AG09319 (cell line): ENCODE measurements around the gene DHRSX.
"Not testable (repeated sequence)": the region's sequence is repeated elsewhere in the genome, so short reads cannot be mapped to it uniquely, and the experiment has no call there.

Experiments used
- DNase-seq: peaks from one replicate; pipeline ENCODE4 v3.0.0-alpha.2; 2010; ENCODE audit warnings: low read depth; ENCODE audit errors: extremely low read depth
- TF ChIP-seq, protein P1 (sequence below): IDR thresholded peaks from 2 replicates; pipeline ENCODE4 v1.5.1; 2011; ENCODE audit warnings: low read depth, mild to moderate bottlenecking, inconsistent platforms, low read length, moderate library complexity

Gene DHRSX

DNA sequence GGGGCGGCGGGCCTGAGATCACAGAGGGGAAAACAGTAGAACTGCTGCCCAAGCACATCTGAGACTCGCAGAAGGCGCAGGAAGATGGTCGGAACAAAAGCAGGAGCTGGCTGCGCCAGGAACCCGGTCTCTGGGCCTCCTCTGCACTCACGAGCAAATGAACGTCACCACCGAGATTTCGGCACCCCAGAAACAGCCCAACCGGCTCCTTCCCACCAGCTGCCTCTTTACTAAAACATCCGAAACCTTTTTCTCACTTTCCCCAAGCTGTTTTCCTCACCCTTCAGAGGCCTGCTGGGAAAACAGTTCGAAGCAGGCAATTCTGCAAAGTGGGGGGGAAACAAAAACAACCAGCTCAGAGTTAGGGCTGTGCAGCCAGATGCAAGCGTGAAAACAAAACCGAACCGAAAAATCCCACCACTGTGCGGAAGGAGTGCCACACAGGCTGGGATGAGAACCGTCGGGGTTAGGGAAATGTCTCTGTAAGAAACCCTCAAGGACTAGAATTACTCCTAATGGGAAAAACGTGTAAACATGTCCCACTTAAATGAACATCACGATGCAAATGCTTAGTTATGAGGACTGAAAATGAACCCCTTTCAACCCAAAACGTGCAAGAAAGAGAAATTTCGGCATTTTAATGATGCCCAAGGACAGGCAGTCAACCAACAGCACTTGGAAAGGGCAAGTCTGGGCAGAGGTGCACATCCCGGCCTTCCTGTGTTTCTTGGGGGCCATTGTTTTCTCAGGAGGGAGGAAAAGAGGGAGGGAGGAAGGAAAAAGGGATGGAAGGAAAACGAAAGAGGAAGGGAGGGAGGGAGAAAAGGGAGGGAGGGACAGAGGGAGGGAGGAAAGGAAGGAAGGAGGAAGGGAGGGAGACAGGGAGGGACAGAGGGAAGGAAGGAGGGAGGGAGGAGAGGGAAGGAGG lies 15.8 kb downstream of the DHRSX start:
- TF ChIP-seq, protein P1, sequence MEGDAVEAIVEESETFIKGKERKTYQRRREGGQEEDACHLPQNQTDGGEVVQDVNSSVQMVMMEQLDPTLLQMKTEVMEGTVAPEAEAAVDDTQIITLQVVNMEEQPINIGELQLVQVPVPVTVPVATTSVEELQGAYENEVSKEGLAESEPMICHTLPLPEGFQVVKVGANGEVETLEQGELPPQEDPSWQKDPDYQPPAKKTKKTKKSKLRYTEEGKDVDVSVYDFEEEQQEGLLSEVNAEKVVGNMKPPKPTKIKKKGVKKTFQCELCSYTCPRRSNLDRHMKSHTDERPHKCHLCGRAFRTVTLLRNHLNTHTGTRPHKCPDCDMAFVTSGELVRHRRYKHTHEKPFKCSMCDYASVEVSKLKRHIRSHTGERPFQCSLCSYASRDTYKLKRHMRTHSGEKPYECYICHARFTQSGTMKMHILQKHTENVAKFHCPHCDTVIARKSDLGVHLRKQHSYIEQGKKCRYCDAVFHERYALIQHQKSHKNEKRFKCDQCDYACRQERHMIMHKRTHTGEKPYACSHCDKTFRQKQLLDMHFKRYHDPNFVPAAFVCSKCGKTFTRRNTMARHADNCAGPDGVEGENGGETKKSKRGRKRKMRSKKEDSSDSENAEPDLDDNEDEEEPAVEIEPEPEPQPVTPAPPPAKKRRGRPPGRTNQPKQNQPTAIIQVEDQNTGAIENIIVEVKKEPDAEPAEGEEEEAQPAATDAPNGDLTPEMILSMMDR = no peak
- DNase-seq = no peak

DNA sequence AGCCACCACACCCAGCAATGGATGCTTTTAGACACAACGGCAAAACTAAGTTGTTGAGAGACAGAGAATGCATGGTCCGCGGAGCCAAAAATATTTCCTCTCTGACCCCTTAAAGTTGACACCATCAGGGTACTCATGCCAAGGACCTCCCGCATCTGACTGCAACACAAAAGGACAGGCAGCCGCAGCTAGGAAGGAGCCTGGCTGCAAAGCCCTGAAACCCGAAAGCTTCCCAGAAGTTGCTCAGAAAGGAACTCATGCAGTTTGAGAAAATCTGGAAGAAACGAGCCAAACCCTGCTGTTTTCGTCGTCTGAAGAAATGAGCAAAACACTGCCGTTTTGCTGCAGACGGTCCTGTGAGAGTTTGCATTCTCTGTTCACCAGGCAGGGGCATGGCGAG lies 16.5 kb downstream of the DHRSX start:
- DNase-seq = no peak
- TF ChIP-seq, protein P1 = no peak

DNA sequence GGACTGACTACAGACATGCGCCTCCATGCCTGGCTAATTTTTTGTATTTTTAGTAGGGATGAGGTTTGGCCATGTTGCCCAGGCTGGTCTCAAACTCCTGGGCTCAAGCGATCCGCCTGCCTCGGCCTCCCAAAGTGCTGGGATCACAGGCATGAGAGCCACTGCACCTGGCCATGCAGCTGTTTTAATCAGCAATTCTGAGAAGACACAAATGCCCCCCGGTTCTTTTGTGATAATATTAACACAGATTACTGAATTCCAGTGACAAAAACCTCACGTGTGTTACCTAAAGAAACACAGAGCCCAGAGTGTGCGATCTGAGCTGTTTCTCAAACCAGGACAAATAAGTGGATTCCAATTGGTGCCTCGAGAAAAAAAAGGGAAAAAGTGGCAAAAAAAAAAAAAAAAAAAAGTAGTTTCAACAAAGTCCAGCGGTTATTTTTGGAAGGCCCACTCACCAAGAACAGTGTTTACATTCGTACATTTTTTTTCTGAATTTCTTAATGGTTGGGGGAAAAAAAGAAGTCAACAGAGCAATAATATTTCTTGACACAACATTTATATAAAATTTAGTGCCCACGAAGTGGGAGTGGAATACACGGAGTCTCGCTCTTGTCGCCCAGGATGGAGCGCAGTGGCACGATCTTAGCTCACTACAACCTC lies 17.2 kb downstream of the DHRSX start:
- TF ChIP-seq, protein P1 = no peak
- no peak for DNase-seq

DNA sequence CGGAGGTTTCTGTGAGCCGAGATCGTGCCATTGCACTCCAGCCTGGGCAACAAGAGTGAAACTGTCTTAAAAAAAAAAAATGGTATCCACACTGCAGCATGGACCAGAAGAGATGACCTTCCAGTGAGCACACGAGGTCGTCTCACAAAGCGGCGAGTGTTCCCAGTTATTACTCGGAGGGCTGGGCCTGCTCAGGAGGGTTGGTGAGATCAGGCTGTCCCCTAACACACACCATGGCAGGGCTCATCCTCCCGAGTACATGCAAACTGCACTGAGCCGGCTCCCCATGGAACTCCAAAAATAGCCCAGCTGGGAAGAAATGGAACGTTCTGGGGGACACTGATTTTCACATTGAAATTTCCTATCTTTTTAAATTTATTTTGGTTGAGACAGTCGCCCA lies 19.2 kb downstream of the DHRSX start:
- DNase-seq = not testable (repeated sequence)

DNA sequence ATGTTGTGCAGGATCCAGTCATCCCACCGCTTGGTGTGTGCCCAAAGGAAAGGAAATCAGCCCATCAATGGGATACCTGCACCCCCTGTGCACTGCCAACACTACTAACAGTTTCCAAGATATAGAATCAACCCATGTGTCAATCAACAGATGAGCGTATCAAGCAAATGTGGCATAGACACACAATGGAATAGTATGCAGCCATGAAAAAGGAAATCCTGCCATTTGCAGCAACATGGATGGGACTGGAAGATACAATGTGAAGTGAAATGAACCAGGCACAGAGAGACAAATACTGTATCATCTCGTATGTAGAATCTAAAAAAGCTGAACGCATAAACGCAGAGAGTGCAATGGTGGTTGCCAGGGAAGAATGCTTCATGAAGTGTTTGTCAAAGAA lies 20.8 kb downstream of the DHRSX start:
- not testable (repeated sequence) for DNase-seq

DNA sequence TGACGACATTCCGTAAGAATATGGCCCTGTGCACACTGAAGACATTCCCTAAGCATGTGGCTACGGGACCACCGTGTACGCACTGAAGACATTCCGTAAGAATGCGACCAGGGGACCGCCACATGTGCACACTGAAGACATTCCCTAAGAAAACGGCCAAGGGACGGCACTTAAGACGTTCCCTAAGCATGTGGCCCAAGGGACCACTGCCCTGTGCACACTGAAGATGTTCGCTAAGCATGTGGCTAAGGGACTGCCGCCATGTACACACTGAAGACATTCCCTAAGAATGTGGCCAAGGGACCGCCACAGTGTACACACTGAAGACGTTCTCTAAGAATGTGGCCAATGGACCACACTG lies 21.4 kb downstream of the DHRSX start:
- TF ChIP-seq, protein P1 = no peak

DNA sequence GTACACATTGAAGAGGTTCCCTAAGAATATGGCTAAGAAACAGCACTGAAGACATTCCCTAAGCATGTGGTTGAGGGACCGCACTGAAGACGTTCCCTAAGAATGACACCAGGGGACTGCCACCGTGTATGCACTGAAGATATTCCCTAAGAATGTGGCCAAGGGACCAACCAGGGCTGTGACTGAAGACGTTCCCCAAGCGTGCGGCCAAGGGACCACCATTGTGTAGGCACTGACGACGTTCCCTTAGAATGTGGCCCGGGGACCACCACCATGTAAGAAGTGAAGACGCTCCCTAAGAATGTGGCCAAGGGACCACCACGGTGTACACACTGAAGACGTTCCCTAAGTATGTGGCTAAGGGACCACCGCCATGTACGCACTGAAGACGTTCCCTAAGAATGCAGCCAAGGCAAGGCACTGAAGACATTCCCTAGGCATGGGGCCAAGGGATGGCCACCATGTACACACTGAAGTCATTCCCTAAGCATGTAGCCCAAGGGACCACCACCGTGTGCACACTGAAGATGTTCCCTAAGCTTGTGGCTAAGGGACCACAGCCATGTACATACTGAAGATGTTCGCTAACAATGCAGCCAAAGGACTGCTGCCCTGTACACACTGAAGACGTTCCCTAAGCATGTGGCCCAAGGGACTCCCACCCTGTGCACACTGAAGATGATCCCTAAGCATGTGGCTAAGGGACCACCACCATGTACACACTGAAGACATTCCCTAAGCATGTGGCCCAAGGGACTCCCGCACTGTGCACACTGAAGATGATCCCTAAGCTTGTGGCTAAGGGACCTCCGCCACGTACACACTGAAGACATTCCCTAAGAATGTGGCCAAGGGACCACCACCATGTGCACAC lies 22.0 kb downstream of the DHRSX start:
- no peak for DNase-seq
- TF ChIP-seq, protein P1 = no peak

More for the DNA sequence above, 21.4 kb downstream of the DHRSX start:
- DNase-seq = no peak

DNA sequence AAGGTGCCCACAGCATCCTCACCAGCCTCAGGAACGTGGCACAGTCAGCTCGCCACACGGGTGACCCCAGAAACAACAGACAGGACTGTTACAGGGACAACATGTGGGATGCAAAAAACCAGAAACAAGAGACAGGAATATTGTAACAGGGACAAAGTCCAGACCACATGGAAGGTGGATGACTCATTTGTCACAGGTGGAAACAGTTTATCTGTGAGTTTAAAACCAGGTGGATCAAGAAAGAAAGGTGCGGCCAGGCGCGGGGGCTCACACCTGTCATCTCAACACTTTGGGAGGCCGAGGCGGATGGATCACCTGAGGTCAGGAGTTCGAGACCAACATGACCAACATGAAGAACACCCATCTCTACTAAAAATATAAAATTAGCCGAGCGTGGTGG lies 23.5 kb downstream of the DHRSX start:
- DNase-seq = not testable (repeated sequence)
